Measurements from ENCODE around the gene MCC.

Gene MCC

DNA sequence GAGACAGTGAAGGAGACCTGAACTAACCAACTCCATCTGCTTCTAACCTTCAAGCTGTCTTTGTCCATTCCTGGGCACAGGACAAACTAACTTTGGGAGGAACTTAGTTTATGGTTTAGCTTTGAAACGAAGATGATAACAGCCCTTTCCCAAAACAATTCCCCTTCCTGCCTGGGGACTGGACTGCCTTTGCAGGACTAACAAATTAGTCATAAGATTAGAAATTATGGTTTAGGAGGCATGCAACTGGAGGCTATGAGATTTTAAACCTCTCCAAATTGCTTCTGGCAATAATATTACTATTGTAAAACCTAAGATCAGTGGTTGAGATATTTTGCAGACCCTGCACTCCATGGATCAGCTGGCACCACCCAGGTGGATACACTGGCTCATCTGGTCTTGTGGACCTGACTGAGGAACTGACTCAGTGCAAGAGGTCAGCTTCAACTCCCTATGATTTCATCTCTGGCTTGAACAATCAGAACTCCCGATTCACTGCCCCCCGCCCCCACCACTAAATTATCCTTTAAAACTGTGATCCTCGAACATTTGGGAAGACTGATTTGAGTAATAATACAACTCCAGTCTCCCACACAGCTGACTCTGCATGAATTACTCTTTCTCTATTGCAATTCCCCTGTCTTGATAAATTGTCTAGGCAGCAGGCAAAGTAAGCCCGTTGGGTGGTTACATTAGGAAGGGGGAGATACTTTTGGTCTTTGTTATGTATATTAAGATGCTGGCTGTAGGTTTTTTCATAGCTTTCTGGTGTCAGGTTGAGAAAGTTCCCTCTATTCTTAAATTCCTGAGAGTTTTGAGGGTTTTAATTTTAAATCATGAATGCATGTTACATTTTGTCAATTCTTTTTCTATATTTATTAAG, 266.7 kb downstream of the MCC start:
- H3K4me3 ChIP-seq (ENCODE audit: control insufficient read depth, low read depth, low read length), result no peak overlapping the region
- DNase-seq (ENCODE audit: low read depth), result peak; percentile 32
- TF ChIP-seq, protein P1, sequence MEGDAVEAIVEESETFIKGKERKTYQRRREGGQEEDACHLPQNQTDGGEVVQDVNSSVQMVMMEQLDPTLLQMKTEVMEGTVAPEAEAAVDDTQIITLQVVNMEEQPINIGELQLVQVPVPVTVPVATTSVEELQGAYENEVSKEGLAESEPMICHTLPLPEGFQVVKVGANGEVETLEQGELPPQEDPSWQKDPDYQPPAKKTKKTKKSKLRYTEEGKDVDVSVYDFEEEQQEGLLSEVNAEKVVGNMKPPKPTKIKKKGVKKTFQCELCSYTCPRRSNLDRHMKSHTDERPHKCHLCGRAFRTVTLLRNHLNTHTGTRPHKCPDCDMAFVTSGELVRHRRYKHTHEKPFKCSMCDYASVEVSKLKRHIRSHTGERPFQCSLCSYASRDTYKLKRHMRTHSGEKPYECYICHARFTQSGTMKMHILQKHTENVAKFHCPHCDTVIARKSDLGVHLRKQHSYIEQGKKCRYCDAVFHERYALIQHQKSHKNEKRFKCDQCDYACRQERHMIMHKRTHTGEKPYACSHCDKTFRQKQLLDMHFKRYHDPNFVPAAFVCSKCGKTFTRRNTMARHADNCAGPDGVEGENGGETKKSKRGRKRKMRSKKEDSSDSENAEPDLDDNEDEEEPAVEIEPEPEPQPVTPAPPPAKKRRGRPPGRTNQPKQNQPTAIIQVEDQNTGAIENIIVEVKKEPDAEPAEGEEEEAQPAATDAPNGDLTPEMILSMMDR (conservative IDR thresholded peaks at IDR 0.05; ENCODE audit: control insufficient read depth, insufficient read depth, low read depth, low read length), result no peak

DNA sequence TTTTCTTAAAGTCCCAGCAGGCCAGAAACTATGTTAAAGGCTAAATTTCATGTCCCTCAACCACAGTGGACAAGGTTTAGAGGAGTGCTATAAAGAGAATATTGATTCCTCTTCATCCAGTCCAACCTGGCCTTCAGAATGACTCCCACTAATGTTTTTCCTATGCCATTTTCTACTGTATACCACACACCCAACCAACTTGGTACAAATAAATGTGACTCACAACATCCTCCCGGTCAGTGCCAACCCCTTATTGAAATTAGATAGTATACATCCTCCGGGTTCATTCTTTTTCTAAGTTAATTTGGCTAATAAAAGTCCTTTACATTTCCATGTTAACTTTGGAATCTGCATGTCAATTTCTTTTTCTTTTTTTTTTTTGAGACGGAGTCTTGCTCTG, 268.6 kb downstream of the MCC start:
- TF ChIP-seq, protein P1 (conservative IDR thresholded peaks at IDR 0.05; ENCODE audit: control insufficient read depth, insufficient read depth, low read depth, low read length), result no peak
- DNase-seq (ENCODE audit: low read depth), result no peak
- H3K4me3 ChIP-seq (ENCODE audit: control insufficient read depth, low read depth, low read length), result no peak overlapping the region

DNA sequence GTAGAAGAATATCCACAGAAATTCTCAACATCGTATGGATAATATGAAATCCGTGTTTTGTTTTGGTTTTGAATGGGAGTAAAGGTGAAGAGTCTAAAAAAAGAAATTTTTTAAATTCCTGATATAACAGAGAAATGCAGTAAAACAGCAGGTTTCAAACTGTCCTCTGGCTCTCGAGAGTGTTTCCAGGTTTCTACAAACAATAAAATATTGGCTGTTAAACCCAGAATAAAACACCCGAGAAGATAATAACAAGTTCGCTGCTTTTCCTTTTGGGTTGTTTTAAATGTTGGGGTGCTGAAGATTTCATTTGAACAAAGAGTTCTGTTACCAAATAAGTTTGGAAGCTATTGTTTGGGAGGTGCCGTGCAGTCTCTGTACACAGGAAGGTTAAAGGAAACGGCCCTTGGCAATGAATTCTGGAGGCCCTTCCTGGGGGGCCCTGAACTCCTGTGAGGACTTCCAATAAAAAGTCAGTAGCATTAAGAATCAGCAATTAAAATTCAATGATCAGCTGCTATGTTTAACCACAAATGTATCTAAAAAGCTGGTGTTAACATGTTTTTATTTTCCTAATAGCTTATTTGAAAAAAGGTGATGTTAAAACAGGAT, 269.2 kb downstream of the MCC start:
- TF ChIP-seq, protein P1 (conservative IDR thresholded peaks at IDR 0.05; ENCODE audit: control insufficient read depth, insufficient read depth, low read depth, low read length), result no peak
- H3K4me3 ChIP-seq (ENCODE audit: control insufficient read depth, low read depth, low read length), result no peak overlapping the region
- no peak for DNase-seq (ENCODE audit: low read depth)

DNA sequence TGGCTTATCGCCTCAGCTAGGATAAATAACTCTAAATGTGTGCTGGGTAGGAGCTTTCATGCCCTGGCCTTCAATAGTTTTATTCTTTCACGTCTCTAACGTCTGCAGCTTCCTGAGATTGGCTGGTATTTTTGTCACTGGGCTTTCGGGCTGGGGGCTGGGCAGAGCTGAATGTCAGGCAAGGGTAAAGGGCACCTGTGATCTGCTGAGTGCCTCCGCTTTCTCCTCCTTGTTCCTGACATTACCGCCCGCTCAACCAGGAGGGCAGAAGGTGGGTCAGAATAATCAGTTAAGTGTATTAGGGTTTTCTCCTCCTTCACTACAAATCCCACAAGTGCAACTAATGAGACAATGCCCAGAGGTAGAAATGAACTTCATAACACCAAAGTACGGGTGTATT, 270.1 kb downstream of the MCC start:
- no peak for DNase-seq (ENCODE audit: low read depth)
- TF ChIP-seq, protein P1 (conservative IDR thresholded peaks at IDR 0.05; ENCODE audit: control insufficient read depth, insufficient read depth, low read depth, low read length), result no peak
- H3K4me3 ChIP-seq (ENCODE audit: control insufficient read depth, low read depth, low read length), result no peak overlapping the region

DNA sequence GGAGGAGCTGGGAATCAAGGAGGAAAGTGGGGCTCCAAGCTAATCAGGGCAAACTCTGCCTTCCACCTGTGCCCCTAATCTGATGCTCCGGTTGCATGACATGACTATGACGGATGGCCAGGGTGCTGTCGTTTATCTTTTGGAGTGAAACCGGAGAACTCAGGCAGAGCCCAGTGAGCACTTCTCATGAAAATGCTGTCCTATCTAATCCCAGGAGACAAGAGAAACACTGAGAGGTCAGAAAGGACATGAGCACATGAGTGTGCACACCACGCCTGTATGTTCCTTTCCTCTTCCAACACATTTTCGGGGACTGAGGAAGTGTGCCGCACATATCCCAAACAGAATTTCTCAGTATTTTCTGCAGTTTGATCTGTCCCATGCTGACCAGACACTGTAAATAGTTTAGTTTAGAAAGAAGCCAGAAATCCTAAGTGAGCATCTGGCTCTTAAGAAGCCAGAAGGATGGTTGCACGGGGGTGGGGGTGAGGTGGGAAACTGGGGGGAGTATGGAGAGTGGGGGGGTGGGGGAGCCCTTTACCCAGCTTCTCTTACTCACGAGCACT, 270.6 kb downstream of the MCC start:
- DNase-seq (ENCODE audit: low read depth), result no peak
- TF ChIP-seq, protein P1 (conservative IDR thresholded peaks at IDR 0.05; ENCODE audit: control insufficient read depth, insufficient read depth, low read depth, low read length), result no peak
- no peak overlapping the region for H3K4me3 ChIP-seq (ENCODE audit: control insufficient read depth, low read depth, low read length)

DNA sequence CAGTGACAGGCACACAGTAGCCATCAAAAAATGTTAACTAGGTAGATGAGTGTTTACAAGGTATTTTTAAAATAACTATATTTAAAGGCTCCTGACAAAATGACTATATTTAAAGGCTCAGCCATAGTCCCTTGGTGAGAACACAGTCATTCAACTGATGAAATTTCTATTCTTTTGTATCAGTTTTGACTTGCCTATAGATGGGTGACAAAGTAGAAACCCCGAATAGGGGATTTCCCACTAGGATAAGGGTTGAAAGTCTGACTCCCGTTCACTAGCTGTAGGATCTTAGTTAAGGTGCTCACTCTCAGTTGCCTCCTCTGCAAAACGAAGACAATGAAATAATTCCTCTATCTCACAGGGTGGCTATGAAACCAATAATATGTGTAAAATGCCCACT, 271.7 kb downstream of the MCC start:
- no peak for DNase-seq (ENCODE audit: low read depth)
- TF ChIP-seq, protein P1 (conservative IDR thresholded peaks at IDR 0.05; ENCODE audit: control insufficient read depth, insufficient read depth, low read depth, low read length), result no peak
- no peak overlapping the region for H3K4me3 ChIP-seq (ENCODE audit: control insufficient read depth, low read depth, low read length)
